H1 (cell line): ENCODE data around the gene CREB3. TPM values are rescaled to one million over a fixed set of nuclear protein-coding genes. Genes with fewer than 3 reads are reported as not detected.

Experiments used
- CTCF ChIA-PET: fragments of 300-600 bp; sonication (Branson Sonifier 250); formaldehyde crosslinking; loops from one replicate; lab custom pipeline; 2021; ENCODE audit not compliant: partially characterized antibody; lab: Charles Lee
- POLR2A ChIA-PET: fragments of 300-600 bp; sonication (Branson Sonifier 250); formaldehyde crosslinking; loops from one replicate; lab custom pipeline; 2021; ENCODE audit warnings: inconsistent platforms; ENCODE audit not compliant: partially characterized antibody; lab: Charles Lee
- DNase-seq, 2 experiments: peaks; one replicate each; pipeline versions ENCODE4 v3.0.0 to v3.0.0-alpha.2; 2010 to 2022; ENCODE audit warnings: low spot score in 2 of 2, low read depth in 1 of 2, mixed read lengths in 1 of 2
- FAIRE-seq: peaks from 2 replicates; lab custom pipeline; 2011; peaks lifted over from hg19 to GRCh38; lab: Jason Lieb, UNC
- H2AFZ ChIP-seq: 2 replicates; pipeline ENCODE4 v1.8.1; 2012; ENCODE audit warnings: low read length, inconsistent platforms
- H2AK5ac ChIP-seq: 2 replicates; pipeline ENCODE4 v1.6.1; 2013; ENCODE audit warnings: low read depth, low read length
- H2BK120ac ChIP-seq: replicated peaks from 2 replicates; pipeline ENCODE3; 2013; ENCODE audit warnings: low read depth, low read length, inconsistent platforms
- H2BK12ac ChIP-seq: 2 replicates; pipeline ENCODE4 v1.6.1; 2013; ENCODE audit warnings: low read depth, low read length
- H2BK15ac ChIP-seq: 2 replicates; pipeline ENCODE4 v1.6.1; 2013; ENCODE audit warnings: low read length
- H2BK20ac ChIP-seq: 2 replicates; pipeline ENCODE4 v1.6.1; 2013; ENCODE audit warnings: low read length
- H2BK5ac ChIP-seq: 2 replicates; pipeline ENCODE4 v1.6.1; 2013; ENCODE audit warnings: low read depth, low read length
- H3K14ac ChIP-seq: 2 replicates; pipeline ENCODE4 v1.6.1; 2013; ENCODE audit warnings: inconsistent platforms; ENCODE audit not compliant: insufficient read length
- H3K18ac ChIP-seq: 2 replicates; pipeline ENCODE4 v1.6.1; 2013; ENCODE audit warnings: low read length; ENCODE audit errors: extremely low read depth
- H3K23ac ChIP-seq: 2 replicates; pipeline ENCODE4 v1.6.1; 2013; ENCODE audit warnings: inconsistent platforms; ENCODE audit not compliant: insufficient read length
- H3K23me2 ChIP-seq: 2 replicates; pipeline ENCODE4 v1.6.1; 2013; ENCODE audit warnings: low read depth, low read length
- H3K27ac ChIP-seq: 2 replicates; pipeline ENCODE4 v1.6.1; 2011; ENCODE audit warnings: low read depth, low read length, inconsistent platforms
- H3K27me3 ChIP-seq, 4 experiments: replicated peaks in 1 of 4; 1 replicate in 1 of 4; 2 replicates in 3 of 4; pipeline versions ENCODE4 v1.6.1 to v1.8.1; 2011 to 2013; ENCODE audit warnings: low read length in 3 of 4, mild to moderate bottlenecking in 3 of 4, inconsistent platforms in 2 of 4, mixed read lengths in 2 of 4, moderate library complexity in 1 of 4; ENCODE audit not compliant: control insufficient read depth in 3 of 4, insufficient read depth in 3 of 4; ENCODE audit errors: extremely low read depth in 1 of 4
- H3K36me3 ChIP-seq, 4 experiments: 2 replicates each; pipeline versions ENCODE4 v1.6.1 to v1.8.1; 2011 to 2013; ENCODE audit warnings: mild to moderate bottlenecking in 4 of 4, low read length in 3 of 4, moderate library complexity in 2 of 4, control low read depth in 1 of 4, inconsistent platforms in 1 of 4; ENCODE audit not compliant: insufficient read depth in 4 of 4, control insufficient read depth in 2 of 4
- H3K4ac ChIP-seq: replicated peaks from 2 replicates; pipeline ENCODE3; 2013; ENCODE audit warnings: low read length, low read depth, mixed read lengths, inconsistent platforms; ENCODE audit not compliant: insufficient read length
- H3K4me1 ChIP-seq, 4 experiments: replicated peaks in 1 of 4; 1 replicate in 1 of 4; 2 replicates in 3 of 4; pipeline versions ENCODE4 v1.6.1 to v1.8.1; 2011 to 2013; ENCODE audit warnings: low read length in 3 of 4, inconsistent platforms in 2 of 4, mixed read lengths in 1 of 4; ENCODE audit not compliant: insufficient read depth in 4 of 4, control insufficient read depth in 3 of 4
- H3K4me2 ChIP-seq, 2 experiments: 2 replicates each; pipeline versions ENCODE4 v1.6.1 to v1.8.1; 2011 to 2013; ENCODE audit warnings: low read depth in 2 of 2, low read length in 2 of 2, control low read depth in 1 of 2, inconsistent platforms in 1 of 2, mild to moderate bottlenecking in 1 of 2; ENCODE audit not compliant: insufficient read depth in 1 of 2
- H3K4me3 ChIP-seq, 4 experiments: fragments of 200-600, 300-600 bp in 1 of 4; sonication (generic), shearing (Covaris generic), sonication (Bioruptor Twin) in 1 of 4; 2 replicates each; pipeline versions ENCODE4 v1.5.1 to v1.8.1; 2011 to 2016; ENCODE audit warnings: low read length in 4 of 4, low read depth in 3 of 4, control low read depth in 2 of 4, inconsistent platforms in 2 of 4, mild to moderate bottlenecking in 2 of 4, mixed read lengths in 1 of 4, moderate library complexity in 1 of 4; ENCODE audit not compliant: insufficient read depth in 2 of 4; ENCODE audit errors: extremely low read depth in 1 of 4
- H3K56ac ChIP-seq: replicated peaks from 2 replicates; pipeline ENCODE3; 2013; ENCODE audit warnings: low read depth, mild to moderate bottlenecking, mixed read lengths, low read length, inconsistent platforms; ENCODE audit not compliant: insufficient read length
- H3K79me1 ChIP-seq: 2 replicates; pipeline ENCODE4 v1.6.1; 2013; ENCODE audit warnings: low read depth, low read length, control low read depth
- H3K79me2 ChIP-seq, 2 experiments: 2 replicates each; pipeline versions ENCODE4 v1.6.1 to v1.8.1; 2012 to 2013; ENCODE audit warnings: low read length in 2 of 2, mild to moderate bottlenecking in 2 of 2, inconsistent platforms in 1 of 2; ENCODE audit not compliant: insufficient read depth in 2 of 2, control insufficient read depth in 1 of 2
- H3K9ac ChIP-seq, 4 experiments: replicated peaks in 1 of 4; 1 replicate in 1 of 4; 2 replicates in 3 of 4; pipeline versions ENCODE4 v1.6.1 to v1.8.1; 2011 to 2013; ENCODE audit warnings: low read depth in 3 of 4, low read length in 3 of 4, control low read depth in 2 of 4, mild to moderate bottlenecking in 2 of 4, moderate library complexity in 2 of 4, inconsistent platforms in 1 of 4; ENCODE audit errors: extremely low read depth in 1 of 4
- H3K9me3 ChIP-seq, 2 experiments: 2 replicates each; pipeline versions ENCODE4 v1.6.1 to v1.8.1; 2012 to 2013; ENCODE audit warnings: mild to moderate bottlenecking in 2 of 2, moderate library complexity in 2 of 2, control low read depth in 1 of 2, inconsistent platforms in 1 of 2, low read depth in 1 of 2, low read length in 1 of 2, mixed read lengths in 1 of 2; ENCODE audit not compliant: insufficient read depth in 2 of 2
- H4K20me1 ChIP-seq, 2 experiments: replicated peaks in 1 of 2; 2 replicates each; pipeline versions ENCODE3 to v1.8.1; 2011 to 2013; ENCODE audit warnings: inconsistent platforms in 2 of 2, low read length in 2 of 2, mild to moderate bottlenecking in 1 of 2; ENCODE audit not compliant: insufficient read depth in 2 of 2, control insufficient read depth in 1 of 2
- H4K5ac ChIP-seq: 2 replicates; pipeline ENCODE4 v1.6.1; 2013; ENCODE audit warnings: low read length, low read depth, mixed read lengths, inconsistent platforms; ENCODE audit not compliant: insufficient read length
- H4K8ac ChIP-seq: 2 replicates; pipeline ENCODE4 v1.8.0; 2013; ENCODE audit warnings: mild to moderate bottlenecking, moderate library complexity, low read length, inconsistent platforms; ENCODE audit not compliant: insufficient read depth; ENCODE audit errors: extremely low read depth
- H4K91ac ChIP-seq: replicated peaks from 2 replicates; pipeline ENCODE3; 2013; ENCODE audit warnings: low read length, mixed read lengths, inconsistent platforms; ENCODE audit not compliant: insufficient read length
- ATF3 ChIP-seq: IDR thresholded peaks from 2 replicates; pipeline ENCODE4 v1.6.1; 2011; ENCODE audit warnings: low read depth, mild to moderate bottlenecking, low read length; ENCODE audit not compliant: insufficient read depth
- NANOG ChIP-seq: IDR thresholded peaks from 2 replicates; pipeline ENCODE4 v1.6.1; 2011; ENCODE audit warnings: low read length, low read depth, mild to moderate bottlenecking, inconsistent platforms; ENCODE audit not compliant: insufficient read depth, poor library complexity, severe bottlenecking
- PHF8 ChIP-seq: fragments of 200-600 bp; sonication (generic); conservative IDR thresholded peaks from 2 replicates; pipeline ENCODE4 v1.7.1; 2012; ENCODE audit warnings: low read depth, mild to moderate bottlenecking, inconsistent platforms, low read length, moderate library complexity
- POLR2AphosphoS5 ChIP-seq: IDR thresholded peaks from 2 replicates; pipeline ENCODE4 v1.6.1; 2011; ENCODE audit warnings: low read depth, low read length
- WGBS, 2 experiments: shearing (Covaris generic) in 1 of 2; methylation state at CpG; one replicate each; pipeline versions ENCODE4 v1.1.6 to v1.1.7; 2013 to 2015; ENCODE audit warnings: low lambda C conversion rate in 2 of 2, mixed read lengths in 2 of 2, inconsistent platforms in 1 of 2, low coverage in 1 of 2, missing lambda C conversion rate in 1 of 2; ENCODE audit not compliant: insufficient replicate concordance in 2 of 2, insufficient coverage in 1 of 2, insufficient read length in 1 of 2; ENCODE audit errors: extremely low coverage in 1 of 2, missing lambda C conversion rate in 1 of 2; 5-methylcytosine and 5-hydroxymethylcytosine counted together
- polyA plus RNA-seq, 7 experiments: library from polyadenylated mRNA; depleted of rRNA in 3 of 7; stranded (reverse) in 5 of 7; unstranded in 2 of 7; fragments of >200 nt in 5 of 7; fragments of 200-250 nt in 2 of 7; gene quantifications; 1 replicate in 5 of 7; 2 replicates in 1 of 7; 4 replicates in 1 of 7; pipeline versions ENCODE4 v1.2.1 to v1.2.3, GENCODE V29; 2011 to 2013; ENCODE audit warnings: missing spikeins in 2 of 7, mixed read lengths in 2 of 7
- total RNA-seq: library from RNA; stranded (reverse); fragmentation: NEBNext Ultra II Directional; extraction: Animal tissue kit (Norgen Biotek cat#: 25700); gene quantifications from 2 replicates; pipeline ENCODE4 v1.2.1, GENCODE V29; 2021

Gene CREB3
- total and polyA plus RNA-seq, 2 of the 8 experiments (the other 6 are each of a cell fraction or from before 2014, with no cell fraction given) = 24.4 to 25.7 TPM

DNA sequence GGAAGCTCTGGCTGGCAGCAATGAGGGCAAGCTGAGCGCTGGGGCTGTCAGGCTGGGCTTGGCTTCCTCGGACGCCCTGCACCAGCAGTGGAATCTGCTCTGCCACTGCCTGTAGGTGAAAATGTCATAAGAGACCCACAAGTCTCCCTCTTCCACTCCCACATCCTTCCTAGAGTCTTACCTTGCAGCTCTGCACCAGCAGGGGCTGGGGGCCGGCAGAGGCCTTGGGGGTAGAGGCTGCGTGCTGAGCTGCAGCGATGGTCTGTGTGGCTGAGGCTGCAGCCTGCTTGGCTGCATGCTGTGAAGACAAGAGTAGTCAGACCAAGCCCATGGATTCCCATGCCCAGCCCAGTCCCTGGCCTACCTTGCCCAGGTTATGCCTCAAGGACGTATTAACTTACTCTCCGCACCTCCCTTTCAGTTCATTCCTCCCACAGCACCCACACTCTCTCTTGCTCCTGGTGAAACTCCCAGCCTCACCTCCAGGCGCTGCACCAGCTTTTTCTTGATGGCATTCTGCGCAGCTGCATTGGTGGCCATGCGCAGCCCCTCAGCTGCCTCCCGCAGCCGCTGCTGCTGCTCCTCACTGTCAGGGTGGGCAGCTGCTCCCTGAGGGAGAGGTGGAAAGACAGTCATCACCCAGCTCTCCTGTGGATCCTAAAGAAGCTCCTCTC lies 17.8 kb upstream of the CREB3 start:
- FAIRE-seq (no peak), DNase-seq (no peak)
- ChIA-PET CTCF (interaction anchor here (1.5 to 13.8 kb wide), 5 partner anchors 10 to 103 kb away, joined by 4 to 199 read pairs (median 90); partner anchors contain the start of genes ARHGEF39, CCDC107, CREB3 and RMRP), POLR2A (interaction anchor here (1.0 to 10.5 kb wide), 4 partner anchors 13 to 35 kb away, joined by 3 to 51 read pairs (median 3); partner anchors contain the start of genes GBA2 and RGP1)
- Histone ChIP-seq H2BK12ac (no peak overlapping the region), H2BK120ac (no peak overlapping the region), H3K9me3 (no peaks in the 10 kb centered on the region), H2BK15ac (no peak overlapping the region), H4K5ac (no peak overlapping the region), H2AFZ (no peak overlapping the region), H2AK5ac (no peak overlapping the region), H3K36me3 (peaks cover 28 to 89% (median 64%) of the 10 kb centered on the region in 4 experiments; a peak in 7 of 8 replicates), H4K91ac (no peak overlapping the region), H3K18ac (no peak overlapping the region), H4K8ac (no peak overlapping the region), H3K79me1 (peaks cover 3% of the 10 kb centered on the region; the same call in 1 of the 2 replicates), H3K23me2 (no peaks in the 10 kb centered on the region), H3K23ac (no peak overlapping the region), H3K4me3 (no peak overlapping the region), H3K56ac (no peak overlapping the region), H3K4ac (no peak overlapping the region), H3K9ac (no peak overlapping the region), H3K79me2 (no peaks in the 10 kb centered on the region), H2BK20ac (no peak overlapping the region), H3K14ac (no peak overlapping the region), H4K20me1 (peaks cover 0 to 5% of the 10 kb centered on the region in 2 experiments), H3K4me1 (no peaks in the 10 kb centered on the region), H2BK5ac (no peak overlapping the region), H3K27me3 (no peaks in the 10 kb centered on the region), H3K4me2 (no peak overlapping the region), H3K27ac (no peak overlapping the region; the same call in 1 of the 2 replicates)
- 94% methylated on average over 13 of the region's 13 CpGs; no CpG with 5 or more reads in 1 of the 2 experiments for WGBS, 2 experiments
- TF ChIP-seq PHF8 = no peak
- no peak for TF ChIP-seq NANOG
- TF ChIP-seq POLR2AphosphoS5 = no peak
- TF ChIP-seq ATF3 = no peak
